K562 (cell line): Measurements from ENCODE around the gene PPP2R2B. TPM values are rescaled to one million over a fixed set of nuclear protein-coding genes. Genes with fewer than 3 reads are reported as not detected.

Experiments used
- ATAC-seq: fragments of 200-7000 bp; cut with Tn5 transposase; 3 replicates; pipeline ENCODE4 v1.9.1; 2020; ENCODE audit warnings: moderate library complexity
- BruUV-seq: library from RNA; stranded (reverse); fragments of 400-500 nt; replicated peaks from 2 replicates; lab custom pipeline; 2021; lab: Mats Ljungman, UMichigan
- CTCF ChIA-PET: fragments of 300-600 bp; formaldehyde crosslinking; extraction: SDS; loops from one replicate; lab custom pipeline; 2021; ENCODE audit warnings: low intra/inter-chr PET ratio; lab: Yijun Ruan, JAX
- POLR2A ChIA-PET: fragments of 300-600, 350-650 bp; sonication (Branson Sonifier 250); formaldehyde crosslinking; extraction: SDS; loops from one replicate; lab custom pipeline; 2021; ENCODE audit warnings: antibody characterized with exemption, inconsistent platforms; lab: Yijun Ruan, JAX
- DNase-seq, 4 experiments: peaks; one replicate each; pipeline versions ENCODE4 v3.0.0 to v3.0.0-alpha.2; 2011 to 2018; ENCODE audit warnings: low spot score in 3 of 4, mixed read lengths in 3 of 4; ENCODE audit errors: extremely low read depth in 1 of 4
- FAIRE-seq: peaks from 2 replicates; lab custom pipeline; 2011; peaks lifted over from hg19 to GRCh38; lab: Jason Lieb, UNC
- H2AFZ ChIP-seq: 2 replicates; pipeline ENCODE4 v1.6.0; 2011; ENCODE audit warnings: low read depth, low read length, control low read depth, inconsistent platforms
- H3K27ac ChIP-seq: fragments of 200-600 bp; 3 replicates; pipeline ENCODE4 v1.8.0; 2011; ENCODE audit warnings: low read depth, mild to moderate bottlenecking, control low read depth, inconsistent platforms, low read length, moderate library complexity, mixed read lengths; ENCODE audit errors: extremely low read depth
- H3K27me3 ChIP-seq, 2 experiments: fragments of 300-600 bp in 1 of 2; 2 replicates in 1 of 2; 3 replicates in 1 of 2; pipeline versions ENCODE4 v1.6.0 to v1.8.0; 2011; ENCODE audit warnings: inconsistent platforms in 2 of 2, low read length in 2 of 2, mild to moderate bottlenecking in 1 of 2, mixed read lengths in 1 of 2, moderate library complexity in 1 of 2; ENCODE audit not compliant: control insufficient read depth in 2 of 2, insufficient read depth in 2 of 2
- H3K36me3 ChIP-seq: fragments of 300-600 bp; 3 replicates; pipeline ENCODE4 v1.8.0; 2011; ENCODE audit warnings: mild to moderate bottlenecking, low read length, inconsistent platforms; ENCODE audit not compliant: control insufficient read depth, insufficient read depth
- H3K4me1 ChIP-seq, 2 experiments: fragments of 200-600 bp in 1 of 2; replicated peaks in 1 of 2; 2 replicates in 1 of 2; 3 replicates in 1 of 2; pipeline versions ENCODE4 v1.5.1 to v1.8.0; 2011; ENCODE audit warnings: inconsistent platforms in 2 of 2, low read length in 2 of 2, mild to moderate bottlenecking in 1 of 2, mixed read lengths in 1 of 2, moderate library complexity in 1 of 2; ENCODE audit not compliant: control insufficient read depth in 2 of 2, insufficient read depth in 2 of 2
- H3K4me2 ChIP-seq: 2 replicates; pipeline ENCODE4 v1.6.1; 2011; ENCODE audit warnings: low read length, control low read depth, inconsistent platforms, mixed read lengths; ENCODE audit not compliant: insufficient read depth
- H3K4me3 ChIP-seq: fragments of 200-600 bp; sonication (generic), shearing (Covaris generic); 2 replicates; pipeline ENCODE4 v1.5.1; 2016; ENCODE audit warnings: control low read depth, inconsistent platforms
- H3K79me2 ChIP-seq: fragments of 200-600 bp; 3 replicates; pipeline ENCODE4 v1.8.0; 2011; ENCODE audit warnings: low read length, inconsistent platforms; ENCODE audit not compliant: control insufficient read depth, insufficient read depth
- H3K9ac ChIP-seq, 2 experiments: 2 replicates each; pipeline versions ENCODE4 v1.6.0 to v1.6.1; 2011; ENCODE audit warnings: low read depth in 2 of 2, low read length in 2 of 2, control low read depth in 1 of 2, inconsistent platforms in 1 of 2, mild to moderate bottlenecking in 1 of 2, mixed read lengths in 1 of 2; ENCODE audit not compliant: insufficient read depth in 1 of 2
- H3K9me1 ChIP-seq: one replicate; pipeline ENCODE4 v1.6.0; 2011; ENCODE audit warnings: inconsistent platforms, mild to moderate bottlenecking, low read length, moderate library complexity; ENCODE audit not compliant: control insufficient read depth, insufficient read depth
- H3K9me3 ChIP-seq: replicated peaks from 2 replicates; pipeline ENCODE4 v1.5.1; 2011; ENCODE audit warnings: low read depth, low read length, inconsistent platforms; ENCODE audit not compliant: control insufficient read depth, insufficient read depth
- H4K20me1 ChIP-seq: replicated peaks from 2 replicates; pipeline ENCODE4 v1.6.1; 2011; ENCODE audit warnings: low read length, inconsistent platforms, mixed read lengths; ENCODE audit not compliant: control insufficient read depth, insufficient read depth
- MTF1 ChIP-seq: fragments of 250-450 bp; sonication (Bioruptor Pico); IDR thresholded peaks from 2 replicates; pipeline ENCODE4 v1.9.0; 2021; ENCODE audit warnings: moderate library complexity, mild to moderate bottlenecking, inconsistent platforms, borderline replicate concordance
- ZNF77 ChIP-seq: fragments of 250-450 bp; sonication (Bioruptor Pico); IDR thresholded peaks from 2 replicates; pipeline ENCODE4 v1.5.0; 2020
- WGBS: fragments of 100-300 bp; shearing (Covaris generic); methylation state at CpG from one replicate; pipeline ENCODE4 v1.1.6; 2016; ENCODE audit warnings: low coverage, mixed read lengths; ENCODE audit not compliant: insufficient coverage; ENCODE audit errors: missing lambda C conversion rate; 5-methylcytosine and 5-hydroxymethylcytosine counted together
- in situ Hi-C: fragments of 300-500 bp; cut with MboI; formaldehyde crosslinking; loops from 4 replicates; pipeline ENCODE4 v1.15.0; 2018; ENCODE audit warnings: inconsistent platforms, mixed read lengths
- intact Hi-C: fragments of 100-400 bp; cut with micrococcal nuclease; formaldehyde crosslinking; loops from 2 replicates; pipeline ENCODE4 v1.14.2; 2022
- polyA plus RNA-seq, 8 experiments: library from polyadenylated mRNA; depleted of rRNA in 4 of 8; stranded (reverse) in 5 of 8; unstranded in 3 of 8; fragments of >200 nt; fragmentation: Nextera tagmentation in 2 of 8; fragmentation: Illumina TruSeq in 1 of 8; extraction: Ambion mirVana in 2 of 8; extraction: Trizol in 1 of 8; gene quantifications; 2 replicates each; pipeline versions ENCODE4 v1.2.1 to v1.2.3, GENCODE V29; 2011 to 2014; ENCODE audit warnings: inconsistent platforms in 1 of 8, missing spikeins in 1 of 8
- total RNA-seq, 7 experiments: library from RNA; depleted of rRNA in 6 of 7; stranded (reverse); fragments of >200 nt in 6 of 7; fragmentation: Illumina TruSeq in 2 of 7; extraction: Trizol in 2 of 7; gene quantifications; 2 replicates each; pipeline versions ENCODE4 v1.2.1 to v1.2.3, GENCODE V29; 2011 to 2021; ENCODE audit warnings: low replicate concordance in 1 of 7
- TF ChIP-seq, protein P1 (sequence below): fragments of 450-650 bp; IDR thresholded peaks from 2 replicates; pipeline ENCODE4 v1.6.1; 2014; ENCODE audit warnings: low read depth, mild to moderate bottlenecking, moderate library complexity, borderline replicate concordance
- TF ChIP-seq, protein P2 (sequence below): sonication (generic); formaldehyde crosslinking; IDR thresholded peaks from 2 replicates; pipeline ENCODE4 v1.8.0; 2022; ENCODE audit warnings: missing genetic modification reagents, mild to moderate bottlenecking, borderline replicate concordance

The PPP2R2B gene
- total and polyA plus RNA-seq, 9 of the 15 experiments (the other 6 are each of a cell fraction or from before 2014, with no cell fraction given) = not detected

DNA sequence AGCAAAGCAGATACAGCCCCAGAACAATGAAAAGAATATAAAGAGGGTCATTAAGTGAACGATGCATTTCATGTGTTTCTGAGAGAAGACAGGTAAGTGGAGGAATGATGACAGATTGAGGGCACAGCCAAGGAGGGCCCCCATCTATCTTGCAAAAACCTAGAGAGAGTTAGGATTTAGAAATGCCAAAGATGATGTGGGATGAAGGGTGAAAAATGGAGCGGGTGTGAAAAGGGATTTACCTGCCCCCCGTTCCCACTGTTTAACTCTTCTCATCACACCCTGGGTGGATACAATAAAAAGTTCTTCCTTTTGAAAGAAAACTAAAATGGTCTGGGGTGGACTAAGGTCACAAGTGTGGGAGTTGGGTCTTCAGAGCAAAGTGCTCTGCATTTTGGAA, 18.5 kb upstream of the PPP2R2B start:
- Histone ChIP-seq H3K27ac (no peak overlapping the region), H3K9me3 (no peaks in the 10 kb centered on the region), H3K36me3 (no peaks in the 10 kb centered on the region), H3K79me2 (no peaks in the 10 kb centered on the region), H3K9me1 (no peaks in the 10 kb centered on the region), H3K27me3 (no peaks in the 10 kb centered on the region), H3K4me1 (no peaks in the 10 kb centered on the region), H2AFZ (no peak overlapping the region), H3K9ac (no peak overlapping the region), H3K4me2 (no peak overlapping the region), H4K20me1 (no peaks in the 10 kb centered on the region), H3K4me3 (no peak overlapping the region)
- no TSS peak for BruUV-seq
- 0% methylated on average over 3 of the region's 3 CpGs for WGBS
- FAIRE-seq (no peak), DNase-seq (no peak), ATAC-seq (no peak)
- in situ Hi-C loops = no loop called here
- intact Hi-C loops = no loop called here
- TF ChIP-seq ZNF77 (CRISPR knock-in tag) (no peak), MTF1 (CRISPR knock-in tag) (no peak)
- TF ChIP-seq, protein P1, sequence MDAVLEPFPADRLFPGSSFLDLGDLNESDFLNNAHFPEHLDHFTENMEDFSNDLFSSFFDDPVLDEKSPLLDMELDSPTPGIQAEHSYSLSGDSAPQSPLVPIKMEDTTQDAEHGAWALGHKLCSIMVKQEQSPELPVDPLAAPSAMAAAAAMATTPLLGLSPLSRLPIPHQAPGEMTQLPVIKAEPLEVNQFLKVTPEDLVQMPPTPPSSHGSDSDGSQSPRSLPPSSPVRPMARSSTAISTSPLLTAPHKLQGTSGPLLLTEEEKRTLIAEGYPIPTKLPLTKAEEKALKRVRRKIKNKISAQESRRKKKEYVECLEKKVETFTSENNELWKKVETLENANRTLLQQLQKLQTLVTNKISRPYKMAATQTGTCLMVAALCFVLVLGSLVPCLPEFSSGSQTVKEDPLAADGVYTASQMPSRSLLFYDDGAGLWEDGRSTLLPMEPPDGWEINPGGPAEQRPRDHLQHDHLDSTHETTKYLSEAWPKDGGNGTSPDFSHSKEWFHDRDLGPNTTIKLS = no peak
- TF ChIP-seq, protein P2, sequence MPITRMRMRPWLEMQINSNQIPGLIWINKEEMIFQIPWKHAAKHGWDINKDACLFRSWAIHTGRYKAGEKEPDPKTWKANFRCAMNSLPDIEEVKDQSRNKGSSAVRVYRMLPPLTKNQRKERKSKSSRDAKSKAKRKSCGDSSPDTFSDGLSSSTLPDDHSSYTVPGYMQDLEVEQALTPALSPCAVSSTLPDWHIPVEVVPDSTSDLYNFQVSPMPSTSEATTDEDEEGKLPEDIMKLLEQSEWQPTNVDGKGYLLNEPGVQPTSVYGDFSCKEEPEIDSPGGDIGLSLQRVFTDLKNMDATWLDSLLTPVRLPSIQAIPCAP (CRISPR knock-in tag) = no peak
- CTCF ChIA-PET = no interaction called here
- POLR2A ChIA-PET = no interaction called here
